ENCODE data around the gene INMT. TPM values are rescaled to one million over a fixed set of nuclear protein-coding genes. Genes with fewer than 3 reads are reported as not detected.

The INMT gene
- polyA plus RNA-seq, 1 donor (not counting 4 experiments of a cell fraction or from before 2014, with no cell fraction given) = not detected

- FAIRE-seq = no peak
- H3K79me2 ChIP-seq (ENCODE audit: control insufficient read depth, insufficient read depth, low read length) = no peaks in the 10 kb centered on the region
- peaks cover 12% of the 10 kb centered on the region for H3K27me3 ChIP-seq (ENCODE audit: control insufficient read depth, extremely low read depth, insufficient read depth, low read length)
- H3K27ac ChIP-seq (ENCODE audit: control insufficient read depth, insufficient read depth, low read length) = no peak overlapping the region
- no peak overlapping the region for H2AFZ ChIP-seq (ENCODE audit: control insufficient read depth, low read length)
- no peak overlapping the region for H3K4me2 ChIP-seq (ENCODE audit: control insufficient read depth, extremely low read depth, insufficient read depth, low read depth, low read length)
- no peaks in the 10 kb centered on the region for H3K9me1 ChIP-seq (ENCODE audit: control insufficient read depth, extremely low read depth, insufficient read depth, low read length)
- dilution Hi-C loops (cut with MboI; ENCODE audit: extremely low pct_ligation_motif_present, low sequenced_read_pairs) = loop anchor here (25.0 kb wide), 1 partner anchor 101 kb away; no protein-coding TSS in a partner anchor
- DNase-seq (ENCODE audit: low read depth, low spot score) = no peak
- TF ChIP-seq, protein P1, sequence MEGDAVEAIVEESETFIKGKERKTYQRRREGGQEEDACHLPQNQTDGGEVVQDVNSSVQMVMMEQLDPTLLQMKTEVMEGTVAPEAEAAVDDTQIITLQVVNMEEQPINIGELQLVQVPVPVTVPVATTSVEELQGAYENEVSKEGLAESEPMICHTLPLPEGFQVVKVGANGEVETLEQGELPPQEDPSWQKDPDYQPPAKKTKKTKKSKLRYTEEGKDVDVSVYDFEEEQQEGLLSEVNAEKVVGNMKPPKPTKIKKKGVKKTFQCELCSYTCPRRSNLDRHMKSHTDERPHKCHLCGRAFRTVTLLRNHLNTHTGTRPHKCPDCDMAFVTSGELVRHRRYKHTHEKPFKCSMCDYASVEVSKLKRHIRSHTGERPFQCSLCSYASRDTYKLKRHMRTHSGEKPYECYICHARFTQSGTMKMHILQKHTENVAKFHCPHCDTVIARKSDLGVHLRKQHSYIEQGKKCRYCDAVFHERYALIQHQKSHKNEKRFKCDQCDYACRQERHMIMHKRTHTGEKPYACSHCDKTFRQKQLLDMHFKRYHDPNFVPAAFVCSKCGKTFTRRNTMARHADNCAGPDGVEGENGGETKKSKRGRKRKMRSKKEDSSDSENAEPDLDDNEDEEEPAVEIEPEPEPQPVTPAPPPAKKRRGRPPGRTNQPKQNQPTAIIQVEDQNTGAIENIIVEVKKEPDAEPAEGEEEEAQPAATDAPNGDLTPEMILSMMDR (optimal IDR thresholded peaks at IDR 0.05 in 1 of 3, IDR thresholded peaks at IDR 0.05 in 1 of 3, conservative IDR thresholded peaks at IDR 0.05 in 1 of 3; ENCODE audit: extremely low read depth in 1 of 3, insufficient read depth in 2 of 3, low read length in 3 of 3) = no peak
- no peaks in the 10 kb centered on the region for H3K4me1 ChIP-seq (ENCODE audit: control insufficient read depth, extremely low read depth, insufficient read depth, low read length)
- no peak overlapping the region for H3K9ac ChIP-seq (ENCODE audit: control insufficient read depth, extremely low read depth, insufficient read depth, low read length)
- H3K9me3 ChIP-seq (ENCODE audit: control insufficient read depth, low read depth, low read length) = no peaks in the 10 kb centered on the region
- H3K36me3 ChIP-seq (ENCODE audit: control insufficient read depth in 2 of 2, extremely low read depth in 1 of 2, insufficient read depth in 2 of 2, low read length in 2 of 2) = no peaks in the 10 kb centered on the region
- H4K20me1 ChIP-seq (ENCODE audit: control insufficient read depth, extremely low read depth, insufficient read depth, low read length) = no peaks in the 10 kb centered on the region
- H3K4me3 ChIP-seq (ENCODE audit: control insufficient read depth in 2 of 3, extremely low read depth in 1 of 3, insufficient read depth in 2 of 3, low read depth in 1 of 3, low read length in 3 of 3) = no peak overlapping the region
Measured at GRCh38 chr7:30738026-30738915, 13.7 kb upstream of the INMT start.

DNA sequence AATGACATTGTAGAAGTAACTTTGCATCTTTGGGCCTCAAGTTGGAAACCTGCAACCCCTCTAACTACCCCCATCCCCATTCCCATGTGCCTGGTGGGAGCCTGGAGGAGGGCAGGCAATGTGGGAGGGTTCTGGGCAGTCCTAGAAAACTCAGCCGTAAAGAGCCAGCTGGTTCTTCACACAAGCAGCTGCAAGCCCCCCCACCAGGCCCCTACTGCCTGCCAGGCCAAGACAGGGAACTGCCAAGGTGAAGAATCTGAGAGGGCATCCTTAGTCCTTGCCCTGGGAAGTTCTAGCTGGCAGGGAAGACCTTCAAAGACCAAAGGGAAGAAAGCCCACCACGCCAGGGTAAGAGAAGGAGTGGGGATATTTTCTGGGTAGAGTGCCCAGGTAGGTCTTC, 12.2 kb upstream of the INMT start:
- DNase-seq (ENCODE audit: low read depth, low spot score) (no peak), FAIRE-seq (no peak)
- Histone ChIP-seq H3K36me3 (ENCODE audit: control insufficient read depth in 2 of 2, extremely low read depth in 1 of 2, insufficient read depth in 2 of 2, low read length in 2 of 2) (no peaks in the 10 kb centered on the region), H3K4me3 (ENCODE audit: control insufficient read depth in 2 of 3, extremely low read depth in 1 of 3, insufficient read depth in 2 of 3, low read depth in 1 of 3, low read length in 3 of 3) (no peak overlapping the region), H3K79me2 (ENCODE audit: control insufficient read depth, insufficient read depth, low read length) (no peaks in the 10 kb centered on the region), H4K20me1 (ENCODE audit: control insufficient read depth, extremely low read depth, insufficient read depth, low read length) (no peaks in the 10 kb centered on the region), H3K27ac (ENCODE audit: control insufficient read depth, insufficient read depth, low read length) (no peak overlapping the region), H2AFZ (ENCODE audit: control insufficient read depth, low read length) (no peak overlapping the region), H3K9me3 (ENCODE audit: control insufficient read depth, low read depth, low read length) (no peaks in the 10 kb centered on the region), H3K4me2 (ENCODE audit: control insufficient read depth, extremely low read depth, insufficient read depth, low read depth, low read length) (no peak overlapping the region), H3K4me1 (ENCODE audit: control insufficient read depth, extremely low read depth, insufficient read depth, low read length) (no peaks in the 10 kb centered on the region), H3K9ac (ENCODE audit: control insufficient read depth, extremely low read depth, insufficient read depth, low read length) (no peak overlapping the region), H3K9me1 (ENCODE audit: control insufficient read depth, extremely low read depth, insufficient read depth, low read length) (no peaks in the 10 kb centered on the region), H3K27me3 (ENCODE audit: control insufficient read depth, extremely low read depth, insufficient read depth, low read length) (peaks cover 12% of the 10 kb centered on the region)
- TF ChIP-seq EZH2 (IDR thresholded peaks at IDR 0.05; ENCODE audit: low read length) = no peak
- dilution Hi-C loops (cut with MboI; ENCODE audit: extremely low pct_ligation_motif_present, low sequenced_read_pairs) = loop anchor here (25.0 kb wide), 1 partner anchor 102 kb away; no protein-coding TSS in a partner anchor

All from keratinocyte (primary cell).